ENCODE results near the gene RPL5.

The RPL5 gene

DNA sequence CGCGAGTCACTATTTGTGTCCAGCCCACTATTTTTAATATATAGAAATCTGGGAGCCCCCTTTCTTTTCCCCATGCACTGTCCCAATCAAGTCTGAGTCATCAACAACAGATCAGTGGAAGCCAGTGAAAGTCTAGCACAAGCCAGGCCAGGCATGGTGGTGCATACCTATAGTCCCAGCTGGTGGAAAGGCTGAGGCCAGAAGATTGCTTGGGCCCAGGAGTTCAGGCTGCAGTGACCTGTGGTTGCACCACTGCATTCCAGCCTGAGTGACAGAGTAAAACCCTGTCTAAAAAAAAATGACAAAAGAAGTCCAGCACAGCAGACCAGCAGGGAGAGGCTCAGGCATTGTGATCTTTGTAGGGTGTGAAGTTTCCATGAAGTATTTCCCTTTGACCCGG is 9.0 kb upstream of the RPL5 start:
- Histone ChIP-seq H3K9ac (ENCODE audit: low read length) (no peak overlapping the region), H3K4me3 (ENCODE audit: low read length) (no peak overlapping the region), H3K27ac (ENCODE audit: low read length) (no peak overlapping the region), H3K36me3 (ENCODE audit: control insufficient read depth, low read depth, low read length) (no peaks in the 10 kb centered on the region), H3K4me1 (ENCODE audit: control insufficient read depth, low read depth, low read length) (no peaks in the 10 kb centered on the region), H3K9me3 (ENCODE audit: control insufficient read depth, low read depth, low read length) (no peaks in the 10 kb centered on the region), H3K27me3 (ENCODE audit: control insufficient read depth, insufficient read depth, low read length) (no peaks in the 10 kb centered on the region)

DNA sequence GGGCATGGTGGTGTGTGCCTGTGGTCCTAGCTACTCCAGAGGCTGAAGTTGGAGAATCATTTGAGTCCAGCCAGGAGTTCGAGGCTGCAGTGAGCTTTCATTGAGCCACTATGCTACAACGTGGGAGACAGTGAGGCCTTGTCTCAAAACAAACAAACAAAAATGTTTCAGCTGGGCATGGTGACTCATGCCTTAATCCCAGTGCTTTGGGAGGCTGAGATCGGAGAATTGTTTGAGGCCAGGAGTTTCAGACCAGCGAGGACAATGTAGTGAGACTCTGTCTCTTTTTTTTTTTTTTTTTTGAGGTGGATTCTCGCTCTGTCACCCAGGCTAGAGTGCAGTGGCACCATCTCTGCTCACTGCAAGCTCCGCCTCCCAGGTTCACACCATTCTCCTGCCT is 5.0 kb upstream of the RPL5 start:
- H3K9ac ChIP-seq (ENCODE audit: low read length), result no peak overlapping the region
- no peaks in the 10 kb centered on the region for H3K27me3 ChIP-seq (ENCODE audit: control insufficient read depth, insufficient read depth, low read length)

DNA sequence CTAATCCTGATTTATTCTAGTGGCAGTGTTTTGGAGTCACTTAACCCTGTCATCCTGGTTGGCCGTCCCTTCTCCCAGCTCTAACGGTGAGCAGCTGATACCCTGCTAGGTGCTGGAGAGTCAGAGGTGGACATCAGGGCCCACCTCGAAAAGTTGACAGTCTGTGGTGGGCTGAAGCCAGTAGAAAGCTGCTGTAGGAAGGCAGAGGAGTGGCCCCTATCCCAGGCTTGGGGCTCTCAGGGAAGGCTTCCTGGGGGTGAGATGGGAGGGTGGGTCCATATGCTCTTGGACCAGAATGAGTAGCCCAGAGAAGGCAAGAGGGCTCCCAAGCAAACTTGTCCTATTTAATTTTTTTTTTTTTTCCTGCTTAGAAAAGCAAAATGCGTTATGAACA is 475 bp upstream of the RPL5 start:
- Histone ChIP-seq H3K4me3 (ENCODE audit: low read length) (peak overlapping the region; percentile 96), H3K36me3 (ENCODE audit: control insufficient read depth, low read depth, low read length) (peaks cover 34% of the 10 kb centered on the region), H3K27me3 (ENCODE audit: control insufficient read depth, insufficient read depth, low read length) (no peaks in the 10 kb centered on the region), H3K4me1 (ENCODE audit: control insufficient read depth, low read depth, low read length) (peaks cover 18% of the 10 kb centered on the region), H3K9ac (ENCODE audit: low read length) (peak overlapping the region; percentile 42), H3K27ac (ENCODE audit: low read length) (no peak overlapping the region), H3K9me3 (ENCODE audit: control insufficient read depth, low read depth, low read length) (no peaks in the 10 kb centered on the region)

More for the DNA sequence above, 5.0 kb upstream of the RPL5 start:
- no peak overlapping the region for H3K4me3 ChIP-seq (ENCODE audit: low read length)
- no peak overlapping the region for H3K27ac ChIP-seq (ENCODE audit: low read length)
- peaks cover 4% of the 10 kb centered on the region for H3K4me1 ChIP-seq (ENCODE audit: control insufficient read depth, low read depth, low read length)
- no peaks in the 10 kb centered on the region for H3K9me3 ChIP-seq (ENCODE audit: control insufficient read depth, low read depth, low read length)
- no peaks in the 10 kb centered on the region for H3K36me3 ChIP-seq (ENCODE audit: control insufficient read depth, low read depth, low read length)

DNA sequence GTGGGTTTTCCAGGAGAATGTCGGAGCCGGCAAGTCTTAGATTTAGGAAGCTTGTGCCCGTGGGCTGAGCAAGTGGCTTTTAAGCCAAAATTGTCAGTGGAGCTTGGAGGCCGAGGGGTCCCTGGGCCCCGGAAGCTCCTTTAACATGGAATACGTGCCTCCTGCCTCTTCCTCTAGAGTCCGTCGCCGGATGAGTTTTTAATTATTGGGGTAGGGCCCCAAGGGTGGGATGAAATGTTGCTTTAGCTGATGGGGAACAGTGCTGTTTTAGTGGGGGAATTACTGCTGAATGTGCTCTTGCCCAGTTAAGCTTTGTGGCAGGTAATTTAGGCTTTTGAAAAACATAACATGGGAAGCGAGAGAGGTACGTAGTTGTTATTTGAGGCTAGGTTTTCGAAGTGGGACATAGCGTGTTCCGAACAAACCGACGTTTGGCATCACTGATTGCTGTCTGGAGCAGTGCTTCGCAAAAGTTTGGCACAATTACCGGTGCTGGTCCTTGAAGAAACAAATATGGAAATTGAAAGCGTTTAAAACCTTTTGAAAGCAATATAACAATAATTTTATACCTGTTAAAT is 786 bp downstream of the RPL5 start:
- H3K4me1 ChIP-seq (ENCODE audit: control insufficient read depth, low read depth, low read length), result peaks cover 18% of the 10 kb centered on the region
- peaks cover 47% of the 10 kb centered on the region for H3K36me3 ChIP-seq (ENCODE audit: control insufficient read depth, low read depth, low read length)
- H3K4me3 ChIP-seq (ENCODE audit: low read length), result peak overlapping the region; percentile 96
- peak overlapping the region; percentile 66 for H3K27ac ChIP-seq (ENCODE audit: low read length)
- no peaks in the 10 kb centered on the region for H3K9me3 ChIP-seq (ENCODE audit: control insufficient read depth, low read depth, low read length)
- no peaks in the 10 kb centered on the region for H3K27me3 ChIP-seq (ENCODE audit: control insufficient read depth, insufficient read depth, low read length)
- peak overlapping the region; percentile 97 for H3K9ac ChIP-seq (ENCODE audit: low read length)

DNA sequence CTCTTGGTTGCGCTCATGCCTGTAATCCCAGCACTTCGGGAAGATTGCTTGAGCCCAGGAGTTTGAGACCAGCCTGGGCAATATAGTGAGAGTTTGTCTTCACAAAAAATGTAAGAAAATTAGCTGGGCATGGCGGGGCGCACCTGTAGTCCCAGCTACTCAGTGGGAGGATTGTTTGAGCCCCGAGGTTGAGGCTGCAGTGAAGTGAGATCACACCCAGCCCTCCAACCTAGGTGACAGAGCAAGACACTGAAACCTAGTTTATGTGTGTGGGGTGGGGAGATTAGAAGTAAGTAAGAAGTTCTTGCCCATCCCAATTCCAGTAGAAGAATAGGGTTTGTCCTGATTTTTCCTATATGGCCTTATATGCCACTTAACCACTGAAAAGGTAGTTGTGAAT is 2.0 kb downstream of the RPL5 start:
- Histone ChIP-seq H3K4me1 (ENCODE audit: control insufficient read depth, low read depth, low read length) (peaks cover 18% of the 10 kb centered on the region), H3K4me3 (ENCODE audit: low read length) (peak overlapping the region; percentile 96), H3K27me3 (ENCODE audit: control insufficient read depth, insufficient read depth, low read length) (no peaks in the 10 kb centered on the region), H3K36me3 (ENCODE audit: control insufficient read depth, low read depth, low read length) (peaks cover 59% of the 10 kb centered on the region), H3K27ac (ENCODE audit: low read length) (no peak overlapping the region), H3K9me3 (ENCODE audit: control insufficient read depth, low read depth, low read length) (no peaks in the 10 kb centered on the region), H3K9ac (ENCODE audit: low read length) (peak overlapping the region; percentile 97)

DNA sequence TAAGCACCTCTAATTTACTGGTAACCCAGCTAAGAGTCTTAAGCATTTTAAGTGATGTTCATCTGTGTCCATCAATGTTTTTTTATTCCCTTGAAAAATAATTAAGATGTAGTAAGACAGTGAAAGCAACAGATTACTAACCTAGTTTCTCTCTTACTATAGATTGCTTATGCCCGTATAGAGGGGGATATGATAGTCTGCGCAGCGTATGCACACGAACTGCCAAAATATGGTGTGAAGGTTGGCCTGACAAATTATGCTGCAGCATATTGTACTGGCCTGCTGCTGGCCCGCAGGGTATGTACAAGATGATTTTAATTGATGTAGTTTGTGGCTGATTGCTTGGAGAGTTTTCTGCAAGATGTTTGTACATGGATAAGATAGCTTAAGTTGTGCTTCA is 2.8 kb downstream of the RPL5 start:
- H3K27ac ChIP-seq (ENCODE audit: low read length), result no peak overlapping the region
- H3K4me1 ChIP-seq (ENCODE audit: control insufficient read depth, low read depth, low read length), result peaks cover 18% of the 10 kb centered on the region
- H3K4me3 ChIP-seq (ENCODE audit: low read length), result peak overlapping the region; percentile 96
- peak overlapping the region; percentile 97 for H3K9ac ChIP-seq (ENCODE audit: low read length)
- no peaks in the 10 kb centered on the region for H3K9me3 ChIP-seq (ENCODE audit: control insufficient read depth, low read depth, low read length)
- no peaks in the 10 kb centered on the region for H3K27me3 ChIP-seq (ENCODE audit: control insufficient read depth, insufficient read depth, low read length)
- peaks cover 67% of the 10 kb centered on the region for H3K36me3 ChIP-seq (ENCODE audit: control insufficient read depth, low read depth, low read length)

DNA sequence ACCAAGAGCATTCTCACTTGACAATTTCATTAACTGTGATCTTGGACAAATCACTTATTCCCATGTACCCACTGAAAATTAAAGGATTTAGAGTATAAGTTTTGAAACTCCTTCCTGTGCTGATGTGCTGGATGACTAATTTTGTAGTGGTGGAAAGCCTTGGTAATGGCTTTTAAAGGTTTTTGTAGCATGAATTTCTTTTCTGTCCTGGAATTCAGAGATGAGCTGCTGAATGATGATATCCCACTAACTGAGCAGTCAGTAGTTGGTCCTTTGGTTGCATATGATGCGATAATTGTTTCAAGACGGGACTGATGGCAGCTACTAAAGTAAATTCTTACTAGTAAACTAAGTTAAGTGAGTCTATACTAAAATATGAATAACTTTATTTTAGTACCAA is 5.2 kb downstream of the RPL5 start:
- Histone ChIP-seq H3K9ac (ENCODE audit: low read length) (no peak overlapping the region), H3K9me3 (ENCODE audit: control insufficient read depth, low read depth, low read length) (no peaks in the 10 kb centered on the region), H3K27me3 (ENCODE audit: control insufficient read depth, insufficient read depth, low read length) (no peaks in the 10 kb centered on the region), H3K36me3 (ENCODE audit: control insufficient read depth, low read depth, low read length) (peaks cover 90% of the 10 kb centered on the region), H3K4me3 (ENCODE audit: low read length) (no peak overlapping the region), H3K4me1 (ENCODE audit: control insufficient read depth, low read depth, low read length) (peaks cover 13% of the 10 kb centered on the region), H3K27ac (ENCODE audit: low read length) (no peak overlapping the region)

DNA sequence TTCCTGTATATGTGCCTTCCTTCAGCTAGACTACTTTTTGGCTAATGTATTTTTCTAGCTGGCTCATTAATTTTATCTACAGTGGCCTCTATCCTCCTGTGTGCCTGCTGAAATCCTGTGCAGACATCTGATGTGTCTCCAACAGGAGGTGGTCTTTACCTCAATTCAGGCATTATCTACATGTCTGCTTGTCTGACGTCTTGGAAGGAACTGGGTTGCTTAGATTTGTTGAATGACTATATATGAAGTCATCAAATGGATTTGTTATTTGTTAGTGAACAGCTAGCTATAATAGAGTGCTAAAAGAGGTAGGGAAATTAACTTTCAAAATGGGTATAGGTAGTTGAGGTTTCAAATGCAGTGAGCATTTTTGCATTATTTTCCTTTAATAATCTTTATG is 6.7 kb downstream of the RPL5 start:
- no peak overlapping the region for H3K9ac ChIP-seq (ENCODE audit: low read length)
- peaks cover 10% of the 10 kb centered on the region for H3K4me1 ChIP-seq (ENCODE audit: control insufficient read depth, low read depth, low read length)
- peaks cover 99% of the 10 kb centered on the region for H3K36me3 ChIP-seq (ENCODE audit: control insufficient read depth, low read depth, low read length)
- no peak overlapping the region for H3K4me3 ChIP-seq (ENCODE audit: low read length)
- no peak overlapping the region for H3K27ac ChIP-seq (ENCODE audit: low read length)
- no peaks in the 10 kb centered on the region for H3K9me3 ChIP-seq (ENCODE audit: control insufficient read depth, low read depth, low read length)
- H3K27me3 ChIP-seq (ENCODE audit: control insufficient read depth, insufficient read depth, low read length), result no peaks in the 10 kb centered on the region

DNA sequence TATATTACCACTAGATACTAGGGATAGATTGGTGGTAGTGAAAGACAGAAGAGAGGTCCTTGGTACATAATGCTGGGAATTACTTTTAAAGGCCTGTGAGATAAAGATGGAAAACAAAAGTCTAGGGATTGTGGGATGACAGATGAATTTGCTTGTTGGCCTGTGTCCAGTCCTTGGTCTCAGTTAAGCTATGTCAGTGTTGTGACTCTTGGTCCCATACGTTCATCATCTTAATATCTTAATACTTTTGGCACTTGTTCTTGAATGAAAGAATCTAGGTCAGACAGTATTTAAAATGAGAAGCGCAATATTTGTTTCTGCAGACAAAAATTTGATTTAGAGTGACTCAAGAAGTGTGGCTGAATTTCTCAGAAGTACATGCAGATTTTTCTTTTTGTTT is 7.6 kb downstream of the RPL5 start:
- H3K4me1 ChIP-seq (ENCODE audit: control insufficient read depth, low read depth, low read length), result peaks cover under 1% of the 10 kb centered on the region
- H3K9me3 ChIP-seq (ENCODE audit: control insufficient read depth, low read depth, low read length), result no peaks in the 10 kb centered on the region
- H3K27me3 ChIP-seq (ENCODE audit: control insufficient read depth, insufficient read depth, low read length), result no peaks in the 10 kb centered on the region
- no peak overlapping the region for H3K27ac ChIP-seq (ENCODE audit: low read length)
- no peak overlapping the region for H3K9ac ChIP-seq (ENCODE audit: low read length)
- peaks cover 93% of the 10 kb centered on the region for H3K36me3 ChIP-seq (ENCODE audit: control insufficient read depth, low read depth, low read length)
- no peak overlapping the region for H3K4me3 ChIP-seq (ENCODE audit: low read length)

DNA sequence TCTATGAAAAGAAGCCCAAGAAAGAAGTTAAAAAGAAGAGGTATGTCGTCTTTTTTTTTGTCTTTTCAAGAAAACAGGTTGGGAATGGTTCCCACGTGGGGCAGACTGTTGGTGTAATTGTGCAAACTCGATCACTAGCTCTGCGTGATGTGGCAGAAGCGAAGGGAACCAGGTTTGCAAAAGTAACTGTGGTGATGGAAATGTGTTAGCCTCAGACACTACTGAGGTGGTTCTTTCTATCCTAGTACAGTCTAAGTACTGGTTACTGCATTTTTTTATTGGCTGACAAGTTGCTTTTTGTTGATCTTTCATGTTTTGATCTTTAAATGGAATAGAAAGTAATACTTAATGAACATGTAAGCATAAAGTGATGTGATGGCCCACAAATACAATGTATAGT is 8.8 kb downstream of the RPL5 start:
- no peaks in the 10 kb centered on the region for H3K4me1 ChIP-seq (ENCODE audit: control insufficient read depth, low read depth, low read length)
- no peaks in the 10 kb centered on the region for H3K9me3 ChIP-seq (ENCODE audit: control insufficient read depth, low read depth, low read length)
- H3K27me3 ChIP-seq (ENCODE audit: control insufficient read depth, insufficient read depth, low read length), result no peaks in the 10 kb centered on the region
- H3K27ac ChIP-seq (ENCODE audit: low read length), result no peak overlapping the region
- H3K36me3 ChIP-seq (ENCODE audit: control insufficient read depth, low read depth, low read length), result peaks cover 82% of the 10 kb centered on the region
- H3K9ac ChIP-seq (ENCODE audit: low read length), result no peak overlapping the region
- H3K4me3 ChIP-seq (ENCODE audit: low read length), result no peak overlapping the region

DNA sequence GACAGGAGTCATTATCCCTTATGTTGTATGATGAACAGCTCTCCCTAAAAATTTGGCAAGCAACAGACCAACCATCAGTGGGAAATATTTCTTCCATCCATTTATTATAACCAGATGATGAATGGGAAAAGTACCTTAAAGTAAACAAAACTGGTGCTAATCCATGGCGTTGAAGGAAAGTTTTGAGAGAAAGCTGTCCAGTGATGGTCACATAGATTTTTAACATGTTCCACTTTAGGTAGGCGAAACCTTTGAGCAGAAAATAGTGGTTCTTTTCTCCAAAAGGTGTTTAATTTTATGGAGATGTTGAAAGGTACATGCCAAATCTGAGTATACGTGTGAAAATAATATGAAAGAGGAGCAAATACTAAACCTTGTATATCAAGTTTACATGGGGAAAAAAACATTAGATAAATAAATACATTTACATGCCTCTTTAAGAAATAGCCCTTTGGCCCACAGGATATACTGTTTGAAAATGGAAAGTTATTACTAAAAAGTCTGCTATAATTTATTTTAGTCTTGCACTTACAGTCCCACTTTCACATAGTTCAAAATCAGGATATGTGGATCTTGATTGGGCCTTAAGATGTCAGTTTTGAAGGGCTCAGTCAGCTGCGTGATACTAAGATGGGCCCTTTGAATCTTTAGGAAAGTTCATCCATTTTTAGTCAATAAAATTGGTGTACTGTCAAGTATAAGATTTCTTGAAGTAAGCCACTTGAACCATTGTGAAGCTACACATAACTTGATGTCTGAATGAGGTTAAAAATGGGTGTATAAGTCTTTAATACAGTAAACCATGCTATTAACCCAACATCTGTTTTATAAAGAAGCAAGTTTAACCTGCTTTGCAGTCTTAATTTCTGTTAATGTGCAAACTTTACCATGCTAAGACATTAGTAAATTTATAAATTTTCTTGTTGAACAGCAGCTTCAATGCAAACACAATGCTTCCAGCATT is 10.5 kb downstream of the RPL5 start:
- Histone ChIP-seq H3K36me3 (ENCODE audit: control insufficient read depth, low read depth, low read length) (peaks cover 64% of the 10 kb centered on the region), H3K4me3 (ENCODE audit: low read length) (no peak overlapping the region)

DNA sequence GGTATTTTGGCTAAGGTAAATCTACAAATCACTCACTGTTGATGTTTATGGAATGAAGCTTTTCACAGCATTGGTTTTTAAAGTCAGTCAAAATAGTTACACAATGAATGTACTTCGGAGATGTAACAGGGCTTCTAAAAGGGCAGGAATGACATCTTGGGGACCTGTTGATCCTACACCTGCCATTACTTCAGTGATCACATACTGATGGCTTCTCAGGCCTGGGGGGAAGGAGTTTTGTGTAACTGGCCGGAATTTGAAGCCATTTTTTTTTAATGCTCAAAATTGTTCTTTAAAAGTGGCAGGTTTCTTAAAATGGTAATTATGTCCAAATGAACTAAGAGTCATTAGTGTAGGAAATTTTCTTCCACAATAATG is 11.2 kb downstream of the RPL5 start:
- H3K27me3 ChIP-seq (ENCODE audit: control insufficient read depth, insufficient read depth, low read length), result no peaks in the 10 kb centered on the region
- no peaks in the 10 kb centered on the region for H3K9me3 ChIP-seq (ENCODE audit: control insufficient read depth, low read depth, low read length)
- no peak overlapping the region for H3K4me3 ChIP-seq (ENCODE audit: low read length)
- no peak overlapping the region for H3K27ac ChIP-seq (ENCODE audit: low read length)
- peaks cover 58% of the 10 kb centered on the region for H3K36me3 ChIP-seq (ENCODE audit: control insufficient read depth, low read depth, low read length)
- no peaks in the 10 kb centered on the region for H3K4me1 ChIP-seq (ENCODE audit: control insufficient read depth, low read depth, low read length)
- no peak overlapping the region for H3K9ac ChIP-seq (ENCODE audit: low read length)

More for the DNA sequence above, 10.5 kb downstream of the RPL5 start:
- no peaks in the 10 kb centered on the region for H3K4me1 ChIP-seq (ENCODE audit: control insufficient read depth, low read depth, low read length)
- no peaks in the 10 kb centered on the region for H3K9me3 ChIP-seq (ENCODE audit: control insufficient read depth, low read depth, low read length)
- no peak overlapping the region for H3K27ac ChIP-seq (ENCODE audit: low read length)
- H3K27me3 ChIP-seq (ENCODE audit: control insufficient read depth, insufficient read depth, low read length), result no peaks in the 10 kb centered on the region
- no peak overlapping the region for H3K9ac ChIP-seq (ENCODE audit: low read length)
